IPS-11a (cell line): ENCODE results near the gene TIMP3.

Source experiments
- H3K4me3 ChIP-seq: one replicate; pipeline ENCODE4 v1.5.1; 2013; ENCODE audit warnings: low read depth, low read length, control low read depth

Gene TIMP3

DNA sequence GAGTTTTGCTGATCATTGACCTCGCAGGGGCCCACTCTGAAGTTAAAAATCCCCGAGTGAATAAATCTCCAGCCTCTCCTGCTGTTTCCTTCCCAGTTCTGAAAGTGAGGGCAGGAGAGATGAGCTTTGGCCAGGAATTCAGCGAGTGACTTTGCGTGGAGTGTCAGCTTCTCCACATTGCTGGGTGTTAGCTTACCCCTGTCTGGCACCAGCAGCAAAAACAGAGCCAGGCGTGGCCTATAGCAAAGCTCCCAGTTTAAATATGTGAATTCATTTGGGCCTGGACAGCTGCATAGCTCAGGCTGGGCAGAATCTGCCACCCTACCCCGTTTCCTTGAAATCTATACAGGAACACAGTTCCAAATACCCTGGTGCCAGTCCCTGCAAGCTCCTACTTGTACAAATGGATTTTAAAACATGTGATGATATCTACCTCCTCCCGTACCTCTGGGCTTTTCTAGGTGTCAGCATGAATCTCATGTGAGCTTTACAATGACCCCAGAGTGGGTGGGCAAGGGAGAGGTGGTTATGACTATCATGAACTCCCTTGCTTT, 25.6 kb downstream of the TIMP3 start:
- no peak overlapping the region for H3K4me3 ChIP-seq

GRCh38 chr22:32828150-32828549, 26.6 kb downstream of the TIMP3 start:
- no peak overlapping the region for H3K4me3 ChIP-seq

DNA sequence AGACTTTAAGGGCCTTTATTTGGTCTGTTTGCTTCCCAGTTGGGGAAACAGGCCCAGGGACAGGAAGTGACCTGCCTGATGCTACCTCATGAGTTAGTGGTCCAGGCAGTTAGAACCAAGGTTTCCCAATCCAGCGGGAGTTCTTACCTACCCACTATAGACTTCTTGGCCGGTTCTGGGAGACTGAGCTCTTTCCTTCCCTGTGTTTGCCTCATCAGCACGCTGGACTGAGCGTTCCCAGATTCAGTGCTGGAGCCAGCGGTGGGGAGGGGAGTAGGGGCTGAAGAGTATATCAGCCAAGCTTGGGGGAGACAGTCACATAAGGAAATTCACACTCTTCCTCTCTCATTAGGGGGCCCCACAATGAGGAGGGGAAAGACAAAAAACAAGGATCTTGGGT, 27.1 kb downstream of the TIMP3 start:
- no peak overlapping the region for H3K4me3 ChIP-seq

- no peak overlapping the region for H3K4me3 ChIP-seq
Observed at GRCh38 chr22:32829451-32829851, 27.9 kb downstream of the TIMP3 start.

DNA sequence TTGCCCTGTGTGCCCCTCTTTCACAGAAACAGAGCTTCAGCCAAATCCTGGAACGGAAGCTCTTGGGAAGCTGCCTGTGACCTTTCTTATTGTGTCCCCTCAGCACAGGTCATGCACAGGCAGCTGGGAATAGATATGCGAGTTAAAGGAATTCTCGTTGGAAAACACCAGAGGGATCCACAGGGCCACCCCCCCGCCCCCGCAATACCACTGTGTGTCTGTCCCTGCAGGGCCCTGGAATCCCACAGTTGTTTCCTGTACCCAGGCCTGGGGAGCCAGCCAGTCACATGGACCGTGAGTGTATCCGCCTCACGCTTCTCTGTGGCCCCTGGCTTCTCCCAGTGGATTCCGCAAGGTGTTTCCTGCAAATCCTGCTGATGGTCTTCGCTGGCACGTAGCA, 29.0 kb downstream of the TIMP3 start:
- no peak overlapping the region for H3K4me3 ChIP-seq

DNA sequence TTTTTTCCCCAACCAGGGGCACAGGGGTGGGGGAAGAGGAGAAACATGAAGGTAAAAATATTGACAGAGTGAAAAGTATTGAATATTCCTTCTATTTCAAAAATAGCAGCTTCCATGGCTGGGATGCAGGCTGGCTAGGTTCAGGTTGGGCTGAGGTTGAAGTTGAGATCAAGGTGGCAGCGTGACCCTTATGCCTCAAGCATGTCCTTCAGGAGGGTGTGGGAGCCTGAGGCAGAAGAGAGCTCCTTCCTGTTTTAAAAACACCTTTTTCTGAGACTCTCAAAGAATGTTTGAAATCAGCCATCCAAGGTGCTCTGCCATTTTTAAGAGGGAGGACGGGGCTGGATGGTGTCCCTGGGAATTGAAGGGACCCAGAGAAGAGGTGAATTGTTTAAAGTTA, 29.5 kb downstream of the TIMP3 start:
- no peak overlapping the region for H3K4me3 ChIP-seq

DNA sequence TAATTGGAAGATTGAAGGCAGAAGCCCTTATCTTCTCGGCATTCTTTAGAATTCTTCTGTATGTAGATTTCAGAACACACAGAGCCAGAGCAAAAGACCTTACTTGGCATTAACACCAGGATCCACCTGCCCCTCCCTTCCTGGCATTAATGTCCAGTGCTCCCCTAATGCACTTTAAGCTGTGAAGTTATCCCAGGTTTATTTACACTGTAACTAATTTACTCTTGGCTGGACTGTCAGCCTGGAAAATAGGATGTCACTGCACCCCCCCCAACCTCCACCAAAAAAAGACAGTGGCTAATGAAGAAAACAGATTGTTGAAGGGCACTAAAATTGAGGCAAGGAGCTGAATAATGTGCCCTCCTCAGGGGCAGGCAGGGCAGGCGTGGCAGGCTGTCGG, 30.1 kb downstream of the TIMP3 start:
- no peak overlapping the region for H3K4me3 ChIP-seq

GRCh38 chr22:32832174-32832573, 30.7 kb downstream of the TIMP3 start:
- no peak overlapping the region for H3K4me3 ChIP-seq

GRCh38 chr22:32836280-32837123, 35.0 kb downstream of the TIMP3 start:
- H3K4me3 ChIP-seq: no peak overlapping the region

GRCh38 chr22:32837142-32837541, 35.6 kb downstream of the TIMP3 start:
- no peak overlapping the region for H3K4me3 ChIP-seq

- H3K4me3 ChIP-seq: no peak overlapping the region
Observed at GRCh38 chr22:32837803-32838202, 36.3 kb downstream of the TIMP3 start.

DNA sequence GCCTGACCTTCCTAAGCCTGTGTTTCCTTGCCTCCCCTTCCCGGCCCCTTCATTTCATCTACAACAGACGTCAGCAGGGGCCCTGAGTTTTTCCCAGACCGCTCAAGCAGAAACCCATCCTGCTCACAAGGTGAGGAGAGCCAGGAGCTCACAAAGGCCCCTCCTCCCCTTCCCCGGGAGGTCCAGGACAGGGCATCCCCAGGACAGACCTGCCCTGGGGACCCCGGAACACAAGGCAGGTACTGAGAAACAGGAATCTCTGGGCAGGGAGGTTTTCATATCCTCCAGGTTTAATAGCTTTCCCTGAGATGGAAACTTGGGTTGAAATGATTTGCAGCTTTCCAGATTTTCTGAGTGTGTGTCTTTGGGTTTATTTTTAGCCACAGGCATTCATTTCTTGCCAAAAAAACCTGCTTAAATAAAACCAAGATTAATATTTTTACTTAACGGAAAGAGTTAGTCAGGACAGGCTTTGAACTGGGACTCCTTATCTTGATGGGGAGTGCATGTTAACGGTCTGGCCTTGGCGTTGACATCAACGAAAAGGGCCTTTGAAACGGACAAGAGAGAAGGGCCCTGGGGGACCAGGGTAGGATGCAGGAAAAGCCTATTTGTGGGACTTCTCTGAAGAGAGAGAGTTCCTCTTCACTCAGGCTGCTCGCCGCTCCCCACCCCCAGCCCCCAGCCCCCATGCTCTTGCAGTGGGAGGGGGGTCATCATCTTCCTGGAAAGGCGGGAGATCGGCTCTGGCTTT, 38.5 kb downstream of the TIMP3 start:
- no peak overlapping the region for H3K4me3 ChIP-seq

DNA sequence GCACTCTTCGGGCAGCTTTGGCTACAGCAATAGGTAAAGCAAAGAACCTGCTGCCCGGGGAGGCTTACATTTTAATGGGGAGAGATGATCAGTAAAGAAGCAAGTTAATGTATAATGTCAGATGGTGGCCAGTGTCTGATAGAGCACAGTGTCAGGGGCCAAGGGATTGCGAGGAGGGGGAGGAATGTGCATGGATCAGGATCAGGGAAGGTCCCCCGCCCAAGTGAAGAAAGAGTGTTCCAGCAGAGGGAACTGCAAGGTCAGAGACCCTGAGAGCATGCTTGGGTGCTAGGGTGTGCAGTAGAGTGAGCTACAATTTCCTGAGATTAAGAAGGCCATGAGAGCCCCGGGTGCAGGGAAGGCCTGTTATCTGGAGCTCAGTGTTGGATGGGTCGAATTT, 39.7 kb downstream of the TIMP3 start:
- no peak overlapping the region for H3K4me3 ChIP-seq

GRCh38 chr22:32842486-32842885, 41.0 kb downstream of the TIMP3 start:
- H3K4me3 ChIP-seq: no peak overlapping the region

GRCh38 chr22:32843300-32843699, 41.8 kb downstream of the TIMP3 start:
- H3K4me3 ChIP-seq: no peak overlapping the region

- H3K4me3 ChIP-seq: no peak overlapping the region
Observed at GRCh38 chr22:32844251-32844650, 42.7 kb downstream of the TIMP3 start.

DNA sequence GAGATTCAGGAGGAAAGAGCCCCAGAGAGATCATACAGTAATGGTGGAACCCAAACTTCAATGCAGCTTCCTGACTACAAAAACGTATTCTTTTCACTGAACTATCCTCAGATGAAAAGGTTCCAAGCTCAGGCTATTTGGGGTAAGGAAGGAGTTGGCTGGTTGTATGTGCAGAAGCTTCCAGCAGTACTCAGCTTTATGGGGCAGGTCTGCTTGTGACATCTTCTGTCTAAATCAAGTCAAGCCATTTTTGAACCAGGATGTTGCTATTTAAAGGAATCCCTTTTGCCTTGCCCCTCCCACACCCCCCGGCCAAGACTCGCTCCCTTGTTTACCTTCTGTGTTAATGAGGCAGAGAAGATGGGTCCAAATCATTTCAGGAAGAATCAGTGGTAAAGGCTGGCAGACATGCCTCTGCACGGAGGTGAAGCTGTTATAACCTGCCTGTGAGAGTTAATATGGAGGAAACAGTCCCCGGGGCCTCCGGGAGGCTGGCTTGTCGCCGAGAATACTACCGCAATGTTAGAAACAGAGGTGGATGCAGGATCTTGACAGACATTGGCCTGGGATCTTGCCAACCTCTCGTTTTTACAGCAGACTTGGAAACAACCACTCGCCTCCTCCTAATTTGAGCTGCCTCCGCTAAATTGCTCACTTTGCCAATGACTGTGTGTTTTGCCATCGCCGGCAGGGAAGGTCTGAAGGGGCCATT, 45.4 kb downstream of the TIMP3 start:
- no peak overlapping the region for H3K4me3 ChIP-seq

DNA sequence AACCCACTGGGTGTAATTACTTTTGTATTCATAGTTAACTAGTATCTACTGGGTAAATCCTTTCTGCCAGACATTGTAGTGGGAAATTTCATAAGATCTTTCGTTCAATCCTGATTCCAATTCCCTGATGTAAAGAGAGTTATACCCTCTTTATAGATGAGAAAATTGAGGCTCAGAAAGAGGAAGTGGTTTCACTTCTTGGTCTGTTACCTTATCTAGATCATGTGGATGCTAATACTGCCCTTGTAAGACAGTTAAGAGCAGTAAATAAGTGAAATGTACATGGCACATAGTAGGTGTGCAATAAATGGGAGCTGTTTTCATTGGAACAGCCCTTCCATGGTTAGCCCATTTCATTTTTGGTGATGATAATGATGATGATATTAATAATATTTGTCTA, 46.7 kb downstream of the TIMP3 start:
- H3K4me3 ChIP-seq: no peak overlapping the region

- H3K4me3 ChIP-seq: no peak overlapping the region
Observed at GRCh38 chr22:32849501-32849900, 48.0 kb downstream of the TIMP3 start.

- no peak overlapping the region for H3K4me3 ChIP-seq
Observed at GRCh38 chr22:32850157-32850556, 48.7 kb downstream of the TIMP3 start.
